Loucy (cell line): ENCODE data around the gene SLC25A4.
"Not testable (repeated sequence)": the region's sequence is repeated elsewhere in the genome, so short reads cannot be mapped to it uniquely, and the experiment has no call there.

Experiments used
- H2AFZ ChIP-seq: fragments of 200-600 bp; sonication (generic); 2 replicates; pipeline ENCODE4 v1.6.0; 2016; ENCODE audit warnings: antibody characterized with exemption, mild to moderate bottlenecking, low read length, moderate library complexity
- H3F3A ChIP-seq: fragments of 200-600 bp; 2 replicates; pipeline ENCODE4 v1.6.0; 2016; ENCODE audit warnings: antibody characterized with exemption, low read depth, mild to moderate bottlenecking
- H3K27me3 ChIP-seq: fragments of 200-600 bp; sonication (generic); 2 replicates; pipeline ENCODE4 v1.6.1; 2014; ENCODE audit warnings: low read length, mild to moderate bottlenecking; ENCODE audit not compliant: insufficient read depth, poor library complexity, severe bottlenecking
- H3K36me3 ChIP-seq: fragments of 200-600 bp; sonication (generic); 2 replicates; pipeline ENCODE4 v1.6.1; 2016; ENCODE audit warnings: low read length; ENCODE audit not compliant: insufficient read depth
- H3K4me1 ChIP-seq: fragments of 200-600 bp; sonication (generic); 2 replicates; pipeline ENCODE4 v1.5.1; 2014; ENCODE audit warnings: low read length, mild to moderate bottlenecking; ENCODE audit not compliant: insufficient read depth, poor library complexity, severe bottlenecking
- H3K4me2 ChIP-seq: fragments of 200-600 bp; sonication (generic); 2 replicates; pipeline ENCODE4 v1.6.0; 2014; ENCODE audit warnings: antibody characterized with exemption, low read length, low read depth, mild to moderate bottlenecking; ENCODE audit not compliant: poor library complexity, severe bottlenecking
- H3K4me3 ChIP-seq: fragments of 200-600 bp; sonication (generic); 2 replicates; pipeline ENCODE4 v1.5.1; 2014; ENCODE audit warnings: low read length, mild to moderate bottlenecking, mixed read lengths; ENCODE audit not compliant: poor library complexity, severe bottlenecking
- H3K79me2 ChIP-seq: fragments of 200-600 bp; sonication (generic); 2 replicates; pipeline ENCODE4 v1.6.1; 2014; ENCODE audit warnings: low read length; ENCODE audit not compliant: insufficient read depth
- H3K9ac ChIP-seq: fragments of 200-600 bp; sonication (generic); 2 replicates; pipeline ENCODE4 v1.6.0; 2014; ENCODE audit warnings: mild to moderate bottlenecking, low read depth, low read length, moderate library complexity; ENCODE audit not compliant: poor library complexity, severe bottlenecking
- H3K9me2 ChIP-seq: fragments of 200-600 bp; sonication (generic); replicated peaks from 2 replicates; pipeline ENCODE4 v1.6.1; 2016; ENCODE audit warnings: low read depth, low read length, mixed read lengths
- H3K9me3 ChIP-seq: fragments of 200-600 bp; sonication (generic); 2 replicates; pipeline ENCODE4 v1.6.1; 2014; ENCODE audit warnings: mild to moderate bottlenecking, antibody characterized with exemption, low read length, low read depth; ENCODE audit not compliant: insufficient read depth
- H4K20me1 ChIP-seq: fragments of 200-600 bp; sonication (generic); 2 replicates; pipeline ENCODE4 v1.6.0; 2014; ENCODE audit warnings: antibody characterized with exemption, low read length, mild to moderate bottlenecking; ENCODE audit not compliant: insufficient read depth, poor library complexity, severe bottlenecking
- EZH2phosphoT487 ChIP-seq: fragments of 200-600 bp; IDR thresholded peaks from 2 replicates; pipeline ENCODE4 v1.6.1; 2018; ENCODE audit warnings: antibody characterized with exemption, mild to moderate bottlenecking, moderate library complexity, borderline replicate concordance
- TF ChIP-seq, protein P1 (sequence below): fragments of 200-600 bp; sonication (generic); conservative IDR thresholded peaks from 2 replicates; pipeline ENCODE4 v1.5.1; 2014; ENCODE audit warnings: mild to moderate bottlenecking, antibody characterized with exemption, low read length

The SLC25A4 gene

DNA sequence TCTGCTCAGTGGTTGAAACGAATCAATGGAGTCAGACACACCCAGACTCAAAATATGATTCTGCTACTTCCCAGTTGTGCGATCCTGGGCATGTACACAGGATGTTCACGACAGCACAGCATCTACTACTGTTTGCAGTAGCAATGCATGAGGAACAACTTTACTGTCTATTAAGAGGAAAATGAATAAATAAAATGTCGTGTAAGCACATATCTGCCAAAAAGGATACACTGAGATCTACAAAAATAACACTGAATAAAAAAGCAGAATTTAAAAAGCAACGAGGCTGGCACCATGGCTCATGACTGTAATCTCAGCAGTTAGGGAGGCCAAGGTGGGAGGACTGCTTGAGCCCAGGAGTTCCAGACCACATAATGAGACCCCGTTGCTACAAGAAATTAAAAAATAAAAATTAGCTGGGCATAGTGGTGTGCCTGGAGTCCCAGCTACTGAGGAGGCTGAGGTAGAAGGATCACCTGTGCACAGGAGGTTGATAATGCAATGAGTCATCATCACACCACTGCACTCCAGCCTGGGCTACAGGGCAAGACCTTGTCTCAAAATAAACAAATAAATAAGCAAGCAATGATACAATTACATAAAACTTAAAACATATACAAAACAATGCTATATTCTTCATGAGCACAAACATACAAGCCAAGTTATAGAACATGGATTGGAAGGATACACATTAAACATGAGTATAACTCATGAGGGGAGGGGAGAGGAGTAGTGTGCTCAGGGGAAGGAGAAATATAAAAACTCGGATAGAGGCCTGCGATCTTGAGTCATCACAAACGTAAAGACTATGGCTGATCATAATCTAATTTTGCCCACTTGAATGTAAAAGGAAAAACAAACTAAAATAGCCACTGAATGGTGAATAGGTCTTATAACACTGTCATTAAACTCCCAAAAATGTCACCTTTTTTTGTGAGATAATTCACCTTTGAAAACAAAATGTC is 52.1 kb downstream of the SLC25A4 start:
- TF ChIP-seq, protein P1, sequence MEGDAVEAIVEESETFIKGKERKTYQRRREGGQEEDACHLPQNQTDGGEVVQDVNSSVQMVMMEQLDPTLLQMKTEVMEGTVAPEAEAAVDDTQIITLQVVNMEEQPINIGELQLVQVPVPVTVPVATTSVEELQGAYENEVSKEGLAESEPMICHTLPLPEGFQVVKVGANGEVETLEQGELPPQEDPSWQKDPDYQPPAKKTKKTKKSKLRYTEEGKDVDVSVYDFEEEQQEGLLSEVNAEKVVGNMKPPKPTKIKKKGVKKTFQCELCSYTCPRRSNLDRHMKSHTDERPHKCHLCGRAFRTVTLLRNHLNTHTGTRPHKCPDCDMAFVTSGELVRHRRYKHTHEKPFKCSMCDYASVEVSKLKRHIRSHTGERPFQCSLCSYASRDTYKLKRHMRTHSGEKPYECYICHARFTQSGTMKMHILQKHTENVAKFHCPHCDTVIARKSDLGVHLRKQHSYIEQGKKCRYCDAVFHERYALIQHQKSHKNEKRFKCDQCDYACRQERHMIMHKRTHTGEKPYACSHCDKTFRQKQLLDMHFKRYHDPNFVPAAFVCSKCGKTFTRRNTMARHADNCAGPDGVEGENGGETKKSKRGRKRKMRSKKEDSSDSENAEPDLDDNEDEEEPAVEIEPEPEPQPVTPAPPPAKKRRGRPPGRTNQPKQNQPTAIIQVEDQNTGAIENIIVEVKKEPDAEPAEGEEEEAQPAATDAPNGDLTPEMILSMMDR = no peak
- no peak for TF ChIP-seq EZH2phosphoT487

DNA sequence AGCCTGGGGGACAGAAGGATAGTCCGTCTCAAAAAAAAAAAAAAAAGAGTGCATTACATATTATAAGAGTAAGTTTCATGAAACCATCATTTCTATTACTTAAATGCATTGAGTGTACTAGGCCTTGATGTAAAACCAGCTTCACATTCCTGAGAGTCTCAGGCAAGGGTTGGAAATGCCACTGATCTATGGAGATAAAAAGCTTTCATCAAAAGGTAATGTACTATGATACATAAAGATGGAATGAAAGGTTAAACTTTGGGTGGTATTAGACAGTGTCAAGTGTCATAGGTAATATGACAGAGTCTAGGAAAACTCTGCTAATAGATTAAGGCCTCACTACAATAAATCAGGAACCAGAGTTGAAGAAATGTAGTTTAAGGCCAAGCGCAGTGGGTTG is 53.4 kb downstream of the SLC25A4 start:
- Histone ChIP-seq H4K20me1 (no peaks in the 10 kb centered on the region), H3K4me1 (peaks cover 2% of the 10 kb centered on the region), H3F3A (no peaks in the 10 kb centered on the region), H3K4me2 (no peak overlapping the region), H3K27me3 (no peaks in the 10 kb centered on the region), H3K36me3 (no peaks in the 10 kb centered on the region), H3K79me2 (no peaks in the 10 kb centered on the region), H3K9me3 (no peaks in the 10 kb centered on the region), H3K9ac (no peak overlapping the region), H3K4me3 (no peak overlapping the region), H3K9me2 (no peaks in the 10 kb centered on the region), H2AFZ (no peak overlapping the region)
- TF ChIP-seq EZH2phosphoT487 = no peak
- TF ChIP-seq, protein P1 = no peak

More for the DNA sequence above, 52.1 kb downstream of the SLC25A4 start:
- Histone ChIP-seq H3K9me2 (no peaks in the 10 kb centered on the region), H3K36me3 (peaks cover 5% of the 10 kb centered on the region; the same call in 1 of the 2 replicates), H3K4me2 (no peak overlapping the region), H3K4me3 (no peak overlapping the region), H3K4me1 (no peaks in the 10 kb centered on the region), H4K20me1 (no peaks in the 10 kb centered on the region), H2AFZ (no peak overlapping the region), H3K9ac (no peak overlapping the region), H3K79me2 (no peaks in the 10 kb centered on the region), H3K9me3 (no peaks in the 10 kb centered on the region), H3K27me3 (no peaks in the 10 kb centered on the region), H3F3A (no peaks in the 10 kb centered on the region)

DNA sequence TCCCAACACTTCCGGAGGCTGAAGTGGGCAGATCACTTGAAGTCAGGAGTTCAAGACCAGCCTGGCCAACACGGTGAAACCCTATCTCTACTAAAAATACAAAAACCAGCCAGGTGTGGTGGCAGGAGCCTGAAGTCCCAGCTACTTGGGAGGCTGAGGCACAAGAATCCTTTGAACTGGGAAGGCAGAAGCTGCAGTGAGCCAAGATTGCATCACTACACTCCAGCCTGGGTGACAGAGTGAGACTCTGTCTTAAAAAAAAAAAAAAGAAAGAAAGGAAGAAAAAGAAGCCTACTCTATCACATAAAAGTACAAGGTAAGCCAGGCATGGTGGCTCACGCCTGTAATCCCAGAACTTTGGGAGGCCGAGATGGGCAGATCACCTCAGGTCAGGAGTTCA is 55.1 kb downstream of the SLC25A4 start:
- H3K4me3 ChIP-seq, H3K9me2 ChIP-seq, H3K27me3 ChIP-seq, H3K4me2 ChIP-seq, H3K9me3 ChIP-seq, H3F3A ChIP-seq, H3K9ac ChIP-seq, H3K79me2 ChIP-seq, H3K36me3 ChIP-seq, H2AFZ ChIP-seq: not testable (repeated sequence)
- H4K20me1 ChIP-seq = peaks cover 13% of the 10 kb centered on the region
- H3K4me1 ChIP-seq = peaks cover 20% of the 10 kb centered on the region
